OCI-M2 (cell line): ENCODE data around the gene SLC25A23.
"Not testable (repeated sequence)": the region's sequence is repeated elsewhere in the genome, so short reads cannot be mapped to it uniquely, and the experiment has no call there.

Experiments used
- DNase-seq: peaks from one replicate; lab custom pipeline; 2025; ENCODE audit not compliant: unreplicated experiment; lab: John Stamatoyannopoulos, UW

SLC25A23 gene

DNA sequence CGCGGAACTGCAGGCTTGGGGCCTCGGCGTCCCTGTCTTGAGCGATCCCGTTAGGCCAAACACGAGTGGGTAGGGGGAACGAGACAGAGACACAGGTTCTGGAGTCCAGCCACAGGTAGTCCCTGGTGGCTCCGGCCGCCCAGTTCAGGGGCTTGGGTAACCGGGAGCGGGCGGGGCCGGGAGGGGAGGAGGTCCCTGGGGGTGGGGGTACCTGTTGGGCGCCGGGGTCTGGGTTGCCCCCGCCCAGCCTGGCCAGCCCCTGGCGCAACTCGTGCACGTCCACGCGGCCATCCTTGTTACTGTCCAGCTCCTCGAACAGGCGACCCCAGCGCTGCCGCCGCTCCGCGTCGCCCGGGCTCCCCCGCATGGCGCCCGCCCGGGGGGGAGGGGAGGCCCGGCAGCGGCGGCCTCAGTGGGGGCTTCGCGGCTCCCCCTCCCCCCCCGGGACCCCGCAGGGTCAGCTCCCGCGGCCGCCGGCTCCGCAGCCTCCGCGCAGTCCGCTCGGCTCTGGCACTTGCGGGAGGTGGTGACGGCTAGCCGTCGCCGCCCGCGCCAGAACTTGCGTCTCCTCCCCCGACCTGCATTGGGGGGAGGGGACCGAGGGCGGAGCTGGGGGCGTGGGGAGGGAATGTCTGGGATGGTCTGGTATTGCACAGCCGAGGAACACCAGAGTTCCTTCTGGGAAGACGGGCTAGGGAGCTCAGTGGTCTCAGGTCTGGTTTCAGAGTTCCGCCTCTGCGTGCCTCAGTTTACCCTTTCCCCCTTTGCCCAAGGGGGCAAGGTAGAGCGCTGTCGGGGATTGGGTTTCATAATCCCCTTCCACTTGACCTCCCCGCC lies at the start of gene SLC25A23:
TSS of gene SLC25A23 (minus strand) at position 531 of the 837 bp plus-strand sequence. CDS start at position 367, 164 bp downstream.
- DNase-seq, result no peak

DNA sequence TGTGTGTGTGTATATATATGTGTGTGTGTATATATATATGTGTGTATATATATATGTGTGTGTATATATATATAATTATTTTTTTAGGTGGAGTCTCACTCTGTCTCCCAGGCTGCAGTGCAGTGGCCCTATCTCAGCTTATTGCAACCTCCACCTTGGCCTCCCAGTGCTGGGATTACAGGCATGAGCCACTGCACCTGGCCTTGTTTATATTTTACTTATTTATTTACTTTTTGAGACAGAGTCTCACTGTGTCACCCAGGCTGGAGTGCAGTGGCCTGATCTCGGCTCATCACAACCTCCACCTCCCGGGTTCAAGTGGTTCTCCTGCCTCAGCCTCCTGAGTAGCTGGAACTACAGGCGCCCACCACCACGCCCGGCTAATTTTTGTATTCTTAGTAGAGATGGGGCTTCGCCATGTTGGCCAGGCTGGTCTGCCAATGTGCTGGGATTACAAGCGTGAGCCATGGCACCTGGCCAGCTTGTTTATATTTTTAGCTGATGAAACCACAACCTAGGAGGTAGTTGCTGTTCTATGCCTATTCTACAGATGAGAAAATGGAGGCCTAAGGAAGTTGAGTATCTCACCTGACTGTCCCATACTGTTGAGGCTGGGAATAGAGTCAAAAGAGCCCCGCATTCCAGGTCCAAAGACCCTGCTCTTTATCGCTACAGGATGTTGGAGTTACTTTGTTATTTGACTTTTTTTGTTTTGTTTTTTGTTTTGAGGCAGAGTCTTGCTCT lies 48.6 kb upstream of the SLC25A23 start:
- DNase-seq, result not testable (repeated sequence)

DNA sequence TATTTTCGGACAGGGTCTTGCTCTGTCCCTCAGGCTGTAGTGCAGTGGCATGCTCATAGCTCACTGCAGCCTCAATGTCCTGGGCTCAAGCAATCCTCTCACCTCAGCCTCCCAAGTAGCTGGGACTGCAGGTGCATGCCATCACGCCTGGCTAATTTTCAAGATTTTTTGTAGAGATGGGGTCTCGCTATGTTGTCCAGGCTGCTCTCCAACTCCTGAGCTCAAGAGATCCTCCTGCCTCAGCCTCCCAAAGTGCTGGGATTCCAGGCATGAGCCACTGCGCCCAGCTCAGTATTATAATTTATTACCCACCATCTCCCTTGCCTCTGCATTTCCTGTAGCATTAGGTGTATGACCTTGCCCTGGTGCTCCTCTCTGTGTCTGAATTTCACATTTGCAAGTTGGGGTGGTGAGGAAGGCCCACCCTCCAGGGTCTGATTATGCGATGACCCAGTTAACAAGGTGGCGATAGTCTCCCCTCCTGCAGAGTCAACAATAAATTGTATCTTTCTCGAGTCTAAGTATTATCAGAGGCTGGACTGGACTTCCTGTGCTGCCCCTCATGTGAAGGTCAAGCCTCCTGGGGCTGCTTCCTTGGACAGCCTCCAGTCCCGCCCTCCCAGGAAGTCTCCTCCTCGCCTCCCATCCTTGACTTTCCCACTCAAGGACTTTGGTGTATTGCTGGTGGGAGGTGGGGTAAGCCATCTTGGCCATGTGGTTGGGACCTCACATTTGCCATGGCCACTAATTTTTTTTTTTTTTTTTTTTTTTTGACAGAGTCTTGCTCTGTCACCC lies 44.0 kb upstream of the SLC25A23 start:
- no peak for DNase-seq

DNA sequence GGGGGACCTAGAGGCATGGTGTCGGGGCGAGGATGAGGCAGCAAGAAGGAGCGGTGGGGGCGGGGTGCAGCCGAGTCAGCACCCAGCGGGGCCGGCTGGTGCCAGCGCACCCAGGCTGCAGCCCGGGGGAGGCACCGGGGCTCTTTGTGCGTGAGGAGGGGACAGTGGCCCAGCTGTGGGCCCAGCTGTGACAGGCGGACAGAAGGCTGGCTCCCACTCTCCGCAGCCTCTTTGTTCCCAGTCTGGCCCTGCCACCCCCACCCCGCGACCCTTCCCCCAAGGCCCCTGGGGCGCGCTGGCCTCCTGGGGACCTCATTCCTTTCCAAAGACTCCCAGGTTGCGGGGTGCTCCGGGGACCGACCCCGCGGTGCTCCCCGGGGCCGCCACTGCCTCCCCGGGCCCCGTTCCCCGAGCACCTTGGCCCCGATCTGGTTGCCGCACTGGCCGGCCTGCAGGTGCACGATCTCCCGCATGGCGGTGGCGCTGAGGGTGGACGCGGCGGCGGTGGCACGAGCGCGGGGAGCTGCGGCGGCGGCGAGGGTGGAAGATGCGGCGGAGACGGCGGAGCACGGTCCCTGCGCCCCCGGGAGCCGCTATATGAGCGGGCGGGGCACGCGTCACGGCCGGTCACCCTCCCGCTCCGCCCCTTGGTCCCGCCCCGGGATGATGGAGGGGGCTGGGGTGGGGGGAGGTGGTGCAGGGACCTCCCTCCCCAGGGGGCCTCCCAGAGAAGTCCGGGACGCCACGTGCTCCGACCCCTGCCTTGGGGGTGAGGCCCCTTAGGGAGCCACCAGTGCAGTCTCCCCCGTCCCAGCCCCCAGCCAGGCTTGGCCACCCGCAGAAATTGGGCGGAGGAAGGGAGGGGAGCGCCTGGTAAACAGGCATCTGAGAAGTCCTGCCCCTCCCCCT lies 42.4 kb upstream of the SLC25A23 start, which contains the start of gene TUBB4A:
TSS of gene TUBB4A (minus strand) at position 570 of the 909 bp plus-strand sequence. CDS start at position 473, 97 bp downstream.
- DNase-seq, result no peak

DNA sequence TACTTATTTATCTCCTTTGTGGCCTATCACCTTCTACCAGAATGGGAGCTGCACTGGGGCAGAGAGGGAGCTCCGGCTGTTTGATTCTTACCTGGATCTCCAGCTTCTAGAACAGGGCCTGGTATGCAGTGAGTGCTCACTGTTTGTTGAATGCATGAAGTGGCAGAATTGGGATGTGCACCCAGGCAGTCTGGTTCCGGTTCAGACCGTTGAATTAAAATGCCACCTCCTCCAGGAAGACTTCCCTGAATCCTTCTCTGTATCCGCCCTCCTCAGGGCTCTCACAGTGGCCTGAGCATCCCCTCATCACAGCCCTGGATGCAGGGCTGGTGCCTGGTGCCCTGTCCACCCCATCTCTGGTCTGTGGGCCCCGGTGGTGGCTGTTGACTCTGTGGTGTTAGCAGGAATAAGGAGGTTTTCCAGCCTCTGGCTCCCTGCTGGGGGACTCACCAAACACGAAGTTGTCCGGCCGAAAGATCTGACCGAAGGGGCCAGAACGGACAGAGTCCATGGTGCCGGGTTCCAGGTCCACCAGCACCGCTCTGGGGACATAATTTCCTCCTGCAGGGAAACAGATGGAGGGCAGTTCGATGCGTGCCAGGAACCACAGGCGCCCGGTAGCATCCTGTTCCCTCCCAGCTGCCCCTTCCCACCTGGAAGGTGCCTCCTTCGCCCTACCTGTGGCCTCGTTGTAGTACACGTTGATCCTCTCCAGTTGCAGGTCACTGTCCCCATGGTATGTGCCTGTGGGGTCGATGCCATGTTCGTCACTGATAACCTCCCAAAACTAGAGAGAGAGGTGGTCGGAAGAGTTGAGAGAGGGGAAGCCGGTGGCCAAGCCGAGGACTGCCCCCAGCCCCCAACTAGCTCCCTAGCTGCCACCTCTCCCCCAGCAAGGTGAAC lies 41.5 kb upstream of the SLC25A23 start:
- no peak for DNase-seq

DNA sequence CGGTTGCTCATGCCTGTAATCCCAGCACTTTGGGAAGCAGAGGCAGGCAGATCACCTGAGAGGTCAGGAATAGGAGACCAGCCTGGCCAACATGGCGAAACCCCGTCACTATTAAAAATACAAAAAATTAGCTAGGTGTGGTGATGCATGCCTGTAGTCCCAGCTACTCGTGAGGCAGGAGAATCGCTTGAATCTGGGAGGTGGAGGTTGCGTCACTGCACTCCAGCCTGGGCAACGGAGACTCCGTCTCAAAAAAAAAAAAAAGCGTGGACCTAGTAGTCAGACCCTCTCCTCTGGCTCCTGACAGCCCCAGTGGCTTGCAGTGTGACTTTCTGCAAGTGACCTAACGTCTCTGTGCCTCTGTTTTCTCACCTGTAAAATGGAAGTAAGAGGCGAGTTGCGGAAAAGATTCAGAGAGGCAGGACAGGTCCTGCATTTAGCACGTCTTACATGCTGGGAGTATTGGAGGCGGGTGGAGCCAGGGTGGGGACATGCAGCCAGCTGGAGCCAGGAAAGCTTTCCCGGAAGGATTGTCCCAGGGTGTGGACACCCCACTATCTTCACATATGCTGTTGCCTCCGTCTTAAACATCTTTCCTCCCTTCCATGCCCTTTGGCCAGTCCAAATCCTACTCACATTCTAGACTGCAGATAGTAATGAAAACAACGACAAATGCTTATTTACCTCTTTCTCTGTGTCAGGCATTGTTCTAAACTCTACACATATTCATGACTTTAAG lies 39.6 kb upstream of the SLC25A23 start:
- DNase-seq, result no peak

DNA sequence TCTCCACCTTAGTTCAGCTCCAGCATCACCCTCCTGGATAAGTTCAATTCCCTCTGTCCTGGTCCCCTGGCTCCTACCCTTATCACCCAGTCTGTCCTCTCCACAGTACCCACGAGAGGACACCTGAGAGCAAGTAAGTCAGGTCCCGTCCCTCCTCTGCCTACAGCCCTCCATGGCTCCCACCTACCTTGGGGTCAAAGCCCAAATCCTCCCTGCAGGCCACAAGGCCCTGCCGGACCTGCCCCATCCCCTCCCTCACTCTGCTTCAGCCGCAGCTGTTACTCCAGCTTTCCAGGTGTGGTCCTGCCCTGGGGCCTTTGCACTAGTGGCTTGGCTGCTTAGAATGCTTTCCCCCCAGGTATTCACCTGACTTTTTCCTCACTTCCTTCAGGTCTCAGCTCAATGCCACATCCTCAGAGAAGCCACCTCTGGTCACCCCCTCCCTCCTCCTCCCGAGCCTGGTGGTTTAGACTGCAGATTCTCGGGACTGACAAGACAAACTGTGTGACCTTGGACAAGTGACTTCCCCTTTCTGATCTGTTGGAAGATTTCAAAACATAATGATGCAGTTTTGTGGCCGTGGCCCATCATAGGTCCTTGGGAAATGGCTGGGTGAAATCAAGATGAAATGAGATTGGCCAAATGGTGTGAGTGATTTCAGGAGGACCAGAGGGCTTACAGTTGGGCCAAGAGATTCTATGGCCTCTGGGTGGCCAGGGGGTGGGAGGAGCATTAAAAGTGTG lies 38.9 kb upstream of the SLC25A23 start:
- no peak for DNase-seq

DNA sequence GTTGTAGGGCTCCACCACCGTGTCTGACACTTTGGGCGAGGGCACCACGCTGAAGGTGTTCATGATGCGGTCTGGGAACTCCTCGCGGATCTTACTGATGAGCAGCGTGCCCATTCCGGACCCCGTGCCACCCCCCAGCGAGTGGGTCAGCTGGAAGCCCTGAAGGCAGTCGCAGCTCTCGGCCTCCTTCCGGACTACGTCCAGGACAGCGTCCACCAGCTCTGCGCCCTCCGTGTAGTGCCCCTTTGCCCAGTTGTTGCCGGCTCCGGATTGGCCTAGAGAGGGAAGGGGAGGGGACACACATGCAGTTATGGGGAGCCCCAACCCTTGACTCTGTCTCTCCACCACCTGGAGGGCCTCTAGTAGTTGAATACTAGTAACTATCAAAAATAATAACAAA lies 36.4 kb upstream of the SLC25A23 start:
- DNase-seq, result no peak

DNA sequence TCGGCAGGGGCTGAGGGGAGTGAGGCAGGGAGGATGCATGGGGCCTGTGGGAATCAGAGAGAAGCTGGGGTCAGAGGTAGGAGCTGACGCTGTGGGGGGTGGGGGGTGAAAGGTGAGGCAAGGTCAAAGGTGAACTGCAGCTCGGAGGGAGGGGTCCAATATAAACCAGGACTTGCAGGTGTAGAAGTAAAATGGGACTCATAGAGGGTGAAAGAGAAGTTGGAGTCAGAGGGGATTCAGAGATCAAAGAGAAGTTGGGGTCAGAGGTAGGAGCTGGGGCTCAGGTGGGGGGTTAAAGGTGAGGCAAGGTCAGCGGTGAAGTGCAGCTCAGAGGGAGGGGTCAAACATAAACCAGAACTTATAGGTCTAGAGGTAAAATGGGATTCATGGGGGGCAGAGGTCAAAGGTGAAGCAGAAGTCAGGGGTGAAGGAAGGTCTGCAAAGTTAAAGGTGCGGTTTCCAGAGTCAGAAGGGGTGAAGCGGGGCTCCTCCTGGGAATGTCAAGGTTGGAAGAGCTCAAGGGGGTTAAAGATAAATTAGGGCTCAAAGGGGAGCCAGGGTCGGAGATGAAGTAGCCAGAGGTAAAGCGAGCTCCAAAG lies 34.9 kb upstream of the SLC25A23 start:
- DNase-seq, result no peak

DNA sequence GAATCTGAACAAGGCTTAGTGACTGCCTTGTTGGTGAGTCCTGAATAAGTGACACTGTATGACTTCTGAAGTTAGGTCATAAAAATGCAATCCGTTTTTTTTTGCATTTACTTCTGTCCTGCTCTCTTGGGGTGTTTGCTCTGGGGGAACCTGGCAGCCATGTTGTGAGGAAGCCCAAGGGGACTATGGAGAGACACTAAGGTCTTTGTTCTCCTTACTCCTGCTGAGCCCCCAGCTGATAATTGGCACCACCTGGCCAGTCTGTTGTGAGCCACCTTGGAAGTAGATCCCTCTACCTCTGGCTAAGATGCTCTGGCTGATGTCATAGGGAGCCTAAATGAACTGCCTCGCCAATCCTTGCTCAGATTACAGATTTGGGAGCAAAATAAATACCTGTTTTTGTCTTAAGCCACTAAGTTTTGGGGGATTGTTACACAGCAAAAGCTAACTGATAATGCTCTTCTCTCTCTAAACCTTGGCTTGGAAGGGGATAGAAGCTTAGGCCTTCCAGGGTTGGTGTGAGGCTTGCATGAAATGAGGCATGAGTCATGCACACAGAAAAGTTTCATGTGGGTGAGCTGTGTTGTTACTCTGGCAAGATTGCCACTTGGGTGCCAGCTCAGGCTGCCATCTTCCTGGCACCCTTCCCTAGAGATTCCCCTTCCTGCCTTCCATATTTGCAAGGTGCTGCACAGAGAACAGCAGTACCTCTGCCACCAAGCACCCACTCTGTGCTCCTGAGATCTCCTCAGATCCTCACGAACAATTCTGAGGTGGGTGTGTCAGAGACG lies 32.4 kb upstream of the SLC25A23 start:
- DNase-seq, result no peak

DNA sequence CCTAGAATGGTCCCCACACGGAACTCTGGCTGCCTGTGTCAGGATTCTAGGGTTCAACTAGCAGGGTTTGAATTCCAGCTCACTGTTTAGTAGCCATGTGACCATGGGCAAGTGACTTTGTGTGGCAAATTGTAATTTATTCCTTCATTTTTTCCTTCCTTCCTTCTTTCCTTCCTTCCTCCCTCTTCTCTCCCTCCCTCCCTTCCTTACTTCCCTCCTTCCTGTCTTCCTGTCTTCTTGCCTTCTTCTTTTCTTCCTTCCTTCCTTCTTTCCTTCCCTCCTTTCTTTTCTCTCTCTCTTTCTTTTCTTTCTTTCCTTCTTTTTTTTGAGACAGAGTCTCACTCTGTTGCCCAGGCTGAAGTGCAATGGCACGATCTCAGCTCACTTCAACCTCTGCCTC lies 30.5 kb upstream of the SLC25A23 start:
- DNase-seq, result no peak

DNA sequence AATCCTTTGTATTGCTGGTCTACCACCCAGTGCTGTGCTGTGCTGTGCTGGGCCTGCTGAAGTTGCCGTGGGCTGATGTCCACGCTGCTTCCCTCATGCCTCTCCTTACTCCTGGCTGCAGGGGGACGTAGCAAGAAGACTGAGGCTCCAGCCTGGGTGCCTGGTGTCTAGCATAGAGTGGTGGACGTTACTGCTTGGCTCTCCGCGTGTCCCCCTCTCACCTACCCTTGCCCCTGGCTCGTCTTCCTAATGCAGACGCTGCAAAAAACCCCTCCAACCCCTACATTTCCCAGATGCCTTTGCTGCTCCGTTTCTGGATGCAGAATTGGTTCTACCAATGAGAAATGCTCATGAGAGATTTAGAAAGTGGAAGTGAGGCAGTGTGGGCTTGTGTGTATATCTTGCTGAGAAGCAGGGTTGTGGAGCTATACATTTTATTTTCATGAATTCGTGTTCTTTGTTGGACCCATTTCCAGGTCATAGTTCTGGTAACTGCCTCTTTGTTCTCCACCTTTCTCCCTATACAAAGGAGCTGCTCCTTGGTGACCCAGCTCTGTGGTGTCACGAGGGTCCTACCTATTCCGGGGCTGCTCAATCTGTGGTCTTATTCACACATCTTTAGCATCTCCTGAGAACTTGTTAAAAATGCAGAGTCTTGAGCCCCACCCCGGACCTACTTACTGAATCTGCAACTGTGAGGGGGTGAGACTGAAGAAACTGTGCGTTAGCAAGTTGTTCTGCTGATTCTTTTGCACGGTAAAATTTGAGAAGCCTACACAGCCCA lies 29.9 kb upstream of the SLC25A23 start:
- no peak for DNase-seq

DNA sequence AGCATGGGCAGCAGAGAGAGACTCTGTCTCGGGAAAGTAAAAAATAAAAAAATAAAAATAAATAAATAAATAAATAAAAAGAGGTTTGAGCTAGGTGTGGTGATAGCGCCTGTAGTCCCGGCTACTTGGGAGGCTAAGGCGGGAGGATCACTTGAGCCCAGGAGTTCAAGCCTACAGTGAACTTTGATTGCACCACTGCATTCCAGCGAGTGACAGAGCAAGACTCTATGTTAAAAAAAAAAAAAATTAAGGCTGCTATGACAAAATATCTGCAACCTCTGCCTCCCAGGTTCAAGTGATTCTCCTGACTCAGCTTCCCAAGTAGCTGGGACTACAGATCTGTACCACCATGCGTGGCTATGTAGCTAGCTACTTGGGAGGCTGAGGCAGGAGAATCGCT lies 25.2 kb upstream of the SLC25A23 start:
- no peak for DNase-seq

DNA sequence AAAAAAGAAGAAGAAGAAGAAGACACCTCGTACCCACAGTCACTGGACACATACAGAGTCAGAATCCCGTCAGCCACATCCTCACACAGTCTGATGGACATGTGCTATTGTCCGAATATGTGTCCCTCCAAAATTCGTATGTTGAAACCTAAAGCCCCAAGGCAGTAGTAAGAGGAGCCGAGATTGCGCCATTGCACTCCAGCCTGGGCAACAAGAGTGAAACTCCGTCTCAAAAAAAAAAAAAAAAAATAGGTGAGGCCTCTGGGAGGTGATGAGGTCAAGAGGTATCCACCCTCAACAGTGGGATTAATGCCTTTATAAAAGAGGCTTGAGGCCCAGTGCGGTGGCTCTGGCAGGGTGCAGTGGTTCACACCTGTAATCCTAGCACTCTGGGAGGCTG lies 24.6 kb upstream of the SLC25A23 start:
- DNase-seq, result no peak

DNA sequence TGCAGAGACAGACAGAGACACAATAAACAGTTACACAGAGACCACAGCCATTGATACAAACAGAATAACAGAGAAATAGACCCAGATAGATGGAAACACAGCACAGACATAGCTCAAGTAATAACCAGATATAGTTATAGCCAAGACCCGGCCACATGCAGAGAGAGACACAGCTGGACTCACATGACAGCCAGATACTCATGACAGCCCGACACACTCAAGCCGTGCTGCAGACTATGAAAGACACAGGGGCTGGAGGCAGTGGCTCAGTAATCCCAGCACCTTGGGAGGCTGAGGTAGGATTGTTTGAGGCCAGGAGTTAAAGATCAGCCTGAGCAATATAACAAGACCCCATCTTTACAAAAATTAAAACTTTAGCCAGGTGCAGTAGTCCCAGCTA lies 23.6 kb upstream of the SLC25A23 start:
- no peak for DNase-seq

DNA sequence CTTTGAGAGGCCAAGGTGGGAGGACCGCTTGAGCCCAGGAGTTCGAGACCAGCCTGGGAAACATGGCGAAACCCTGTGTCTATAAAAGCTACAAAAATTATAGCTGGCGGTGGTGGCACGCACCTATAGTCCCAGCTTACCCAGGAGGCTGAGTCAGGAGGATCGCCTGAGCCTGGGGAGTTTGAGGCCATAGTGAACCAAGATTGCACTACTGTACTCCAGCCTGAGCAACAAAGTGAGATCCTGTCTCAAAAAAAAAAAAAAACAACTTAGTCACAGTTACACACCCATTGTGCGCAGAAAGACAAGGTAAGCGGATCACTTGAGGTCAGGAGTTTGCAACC lies 22.7 kb upstream of the SLC25A23 start:
- no peak for DNase-seq
